Putamen (tissue), 1 donor: ENCODE data around the gene GALP.
"Not testable (repeated sequence)": the region's sequence is repeated elsewhere in the genome, so short reads cannot be mapped to it uniquely, and the experiment has no call there.

Experiments
- DNase-seq: peaks from one replicate; pipeline ENCODE4 v3.0.0-alpha.2; 2016; ENCODE audit warnings: low spot score

The GALP gene

GRCh38 chr19:56175861-56176307, at the start of gene GALP:
GALP (plus strand) TSS chr19:56176008; CDS start chr19:56177109, 1,101 bp downstream.
- DNase-seq: not testable (repeated sequence)

- DNase-seq: no peak
Observed at GRCh38 chr19:56126983-56127780, 48.6 kb upstream of the GALP start.

GRCh38 chr19:56130006-56130405, 45.8 kb upstream of the GALP start:
- no peak for DNase-seq

- no peak for DNase-seq
Observed at GRCh38 chr19:56131651-56132050, 44.2 kb upstream of the GALP start.

- DNase-seq: no peak
Observed at GRCh38 chr19:56132316-56132822, 43.4 kb upstream of the GALP start.

GRCh38 chr19:56133858-56134653, 41.8 kb upstream of the GALP start:
- DNase-seq: no peak

GRCh38 chr19:56134654-56134921, 41.2 kb upstream of the GALP start:
- DNase-seq: no peak

GRCh38 chr19:56136362-56136761, 39.4 kb upstream of the GALP start:
- no peak for DNase-seq

GRCh38 chr19:56137405-56137804, 38.4 kb upstream of the GALP start:
- no peak for DNase-seq

- no peak for DNase-seq
Observed at GRCh38 chr19:56138069-56138468, 37.7 kb upstream of the GALP start.

GRCh38 chr19:56139847-56140582, 35.8 kb upstream of the GALP start:
- DNase-seq: no peak

- DNase-seq: peak; percentile 100
Observed at GRCh38 chr19:56140583-56141416, 35.0 kb upstream of the GALP start, which contains the start of gene ZNF444. ZNF444 (plus strand) TSS chr19:56141287; CDS start chr19:56146912, 5,625 bp downstream.

GRCh38 chr19:56141417-56141993, 34.3 kb upstream of the GALP start:
- DNase-seq: no peak

- DNase-seq: no peak
Observed at GRCh38 chr19:56142087-56142787, 33.6 kb upstream of the GALP start.

- no peak for DNase-seq
Observed at GRCh38 chr19:56142897-56143434, 32.8 kb upstream of the GALP start.

GRCh38 chr19:56144376-56144775, 31.4 kb upstream of the GALP start:
- no peak for DNase-seq

GRCh38 chr19:56144831-56145230, 31.0 kb upstream of the GALP start:
- DNase-seq: no peak

- DNase-seq: no peak
Observed at GRCh38 chr19:56145698-56146097, 30.1 kb upstream of the GALP start.

- no peak for DNase-seq
Observed at GRCh38 chr19:56146904-56147303, 28.9 kb upstream of the GALP start.

- DNase-seq: no peak
Observed at GRCh38 chr19:56147307-56147706, 28.5 kb upstream of the GALP start.
